Lower leg skin (tissue), 3 donors: ENCODE measurements around the gene KAZN.

ENCODE experiments used
- POLR2A ChIP-seq, 2 donors: fragments of 450-650 bp; IDR thresholded peaks; one replicate each; pipeline ENCODE4 v1.6.1; 2016 to 2017; ENCODE audit warnings: antibody characterized with exemption in 2 of 2, mild to moderate bottlenecking in 1 of 2, moderate library complexity in 1 of 2
- TF ChIP-seq, protein P1 (sequence below), 3 donors: fragments of 450-650 bp; IDR thresholded peaks; one replicate each; pipeline ENCODE4 v1.5.1; 2016; ENCODE audit warnings: antibody characterized with exemption in 3 of 3, mild to moderate bottlenecking in 3 of 3, moderate library complexity in 2 of 3

DNA sequence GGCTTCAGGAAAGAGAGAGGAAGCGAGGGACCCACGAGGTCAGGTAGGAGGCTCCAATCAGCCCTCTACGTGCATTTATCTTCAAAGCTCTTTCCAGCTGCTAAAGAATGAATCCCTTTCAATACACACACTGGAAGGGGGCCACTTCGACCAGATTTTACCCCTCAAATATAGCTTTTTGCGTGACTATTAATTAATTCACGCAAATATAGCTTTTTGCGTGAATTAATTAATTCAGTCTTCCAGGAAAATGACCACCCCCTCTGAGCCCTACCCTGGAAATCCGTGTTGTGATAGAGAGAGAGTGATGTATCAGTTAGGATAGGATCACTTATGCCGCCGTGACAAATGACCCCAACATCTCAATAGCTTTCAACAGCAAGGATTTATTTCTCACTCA is 289.9 kb downstream of the KAZN start:
- no peak for TF ChIP-seq POLR2A (IDR thresholded peaks at IDR 0.05)
- TF ChIP-seq, protein P1, sequence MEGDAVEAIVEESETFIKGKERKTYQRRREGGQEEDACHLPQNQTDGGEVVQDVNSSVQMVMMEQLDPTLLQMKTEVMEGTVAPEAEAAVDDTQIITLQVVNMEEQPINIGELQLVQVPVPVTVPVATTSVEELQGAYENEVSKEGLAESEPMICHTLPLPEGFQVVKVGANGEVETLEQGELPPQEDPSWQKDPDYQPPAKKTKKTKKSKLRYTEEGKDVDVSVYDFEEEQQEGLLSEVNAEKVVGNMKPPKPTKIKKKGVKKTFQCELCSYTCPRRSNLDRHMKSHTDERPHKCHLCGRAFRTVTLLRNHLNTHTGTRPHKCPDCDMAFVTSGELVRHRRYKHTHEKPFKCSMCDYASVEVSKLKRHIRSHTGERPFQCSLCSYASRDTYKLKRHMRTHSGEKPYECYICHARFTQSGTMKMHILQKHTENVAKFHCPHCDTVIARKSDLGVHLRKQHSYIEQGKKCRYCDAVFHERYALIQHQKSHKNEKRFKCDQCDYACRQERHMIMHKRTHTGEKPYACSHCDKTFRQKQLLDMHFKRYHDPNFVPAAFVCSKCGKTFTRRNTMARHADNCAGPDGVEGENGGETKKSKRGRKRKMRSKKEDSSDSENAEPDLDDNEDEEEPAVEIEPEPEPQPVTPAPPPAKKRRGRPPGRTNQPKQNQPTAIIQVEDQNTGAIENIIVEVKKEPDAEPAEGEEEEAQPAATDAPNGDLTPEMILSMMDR (IDR thresholded peaks at IDR 0.05), result no peak
